Breast epithelium (tissue), 3 donors: ENCODE measurements around the gene TMEM74B.

Experiments used
- CTCF ChIP-seq, 3 donors: fragments of 450-650 bp; IDR thresholded peaks; one replicate each; pipeline ENCODE4 v1.5.1; 2016 to 2017; ENCODE audit warnings: antibody characterized with exemption in 3 of 3, mild to moderate bottlenecking in 3 of 3, moderate library complexity in 3 of 3
- POLR2A ChIP-seq: fragments of 450-650 bp; IDR thresholded peaks from one replicate; pipeline ENCODE4 v1.6.1; 2016; ENCODE audit warnings: antibody characterized with exemption, mild to moderate bottlenecking, moderate library complexity
- POLR2AphosphoS5 ChIP-seq, 3 donors: sonication (generic); formaldehyde crosslinking; IDR thresholded peaks; one replicate each; pipeline ENCODE4 v1.6.1; 2017; ENCODE audit warnings: antibody characterized with exemption in 3 of 3

DNA sequence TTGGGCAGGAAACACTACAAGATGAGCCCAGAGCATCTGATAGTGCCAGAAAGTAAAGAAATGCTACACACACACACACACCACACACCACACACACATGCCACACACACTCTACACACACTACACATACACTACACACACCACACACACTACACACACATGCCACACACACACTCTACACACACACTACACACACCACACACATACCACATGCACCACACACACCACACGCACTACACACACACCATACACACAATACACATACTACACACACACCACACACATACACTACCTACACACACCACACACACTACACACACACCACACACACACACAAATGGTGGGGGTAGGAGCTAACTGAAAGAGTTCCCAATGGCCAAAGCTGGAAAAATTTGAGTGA is 3.6 kb upstream of the TMEM74B start:
- TF ChIP-seq POLR2AphosphoS5 (IDR thresholded peaks at IDR 0.05) (no peak), CTCF (IDR thresholded peaks at IDR 0.05) (no peak), POLR2A (no peak)
